GM12878 (cell line): ENCODE data around the gene KLK2.

Source experiments
- BACH1 ChIP-seq: fragments of 450-650 bp; IDR thresholded peaks from 2 replicates; pipeline ENCODE4 v1.6.1; 2017; ENCODE audit warnings: mild to moderate bottlenecking, borderline replicate concordance
- EZH2 ChIP-seq: IDR thresholded peaks from 2 replicates; pipeline ENCODE4 v1.6.1; 2012; ENCODE audit warnings: low read depth, mild to moderate bottlenecking, control low read depth, inconsistent platforms, low read length, borderline replicate concordance; ENCODE audit not compliant: control insufficient read depth
- FOXM1 ChIP-seq: IDR thresholded peaks from 2 replicates; pipeline ENCODE4 v1.6.1; 2012; ENCODE audit warnings: low read depth, mild to moderate bottlenecking, inconsistent platforms, low read length, moderate library complexity
- NBN ChIP-seq: fragments of 450-650 bp; IDR thresholded peaks from 2 replicates; pipeline ENCODE4 v1.6.1; 2016
- POLR2AphosphoS5 ChIP-seq: IDR thresholded peaks from 2 replicates; pipeline ENCODE4 v1.6.1; 2011; ENCODE audit warnings: mild to moderate bottlenecking, low read length, inconsistent platforms
- RB1 ChIP-seq: fragments of 450-650 bp; formaldehyde crosslinking; IDR thresholded peaks from 2 replicates; pipeline ENCODE4 v1.6.1; 2017; ENCODE audit warnings: mild to moderate bottlenecking, borderline replicate concordance
- SREBF1 ChIP-seq: IDR thresholded peaks from 2 replicates; pipeline ENCODE4 v1.6.1; 2012; ENCODE audit warnings: mild to moderate bottlenecking, low read length
- TF ChIP-seq, protein P1 (sequence below), 3 experiments: IDR thresholded peaks in 2 of 3; conservative IDR thresholded peaks in 1 of 3; 2 replicates each; pipeline ENCODE4 v1.5.1; 2011; ENCODE audit warnings: low read depth in 3 of 3, low read length in 3 of 3, mild to moderate bottlenecking in 3 of 3, control low read depth in 2 of 3, moderate library complexity in 2 of 3, inconsistent platforms in 1 of 3, mixed read lengths in 1 of 3; ENCODE audit not compliant: control insufficient read depth in 2 of 3, insufficient read depth in 1 of 3; ENCODE audit errors: extremely low read depth in 1 of 3
- TF ChIP-seq, protein P2 (sequence below): fragments of 450-650 bp; conservative IDR thresholded peaks from 2 replicates; pipeline ENCODE4 v1.6.1; 2017; ENCODE audit warnings: mild to moderate bottlenecking, moderate library complexity
- TF ChIP-seq, protein P3 (sequence below): IDR thresholded peaks from 2 replicates; pipeline ENCODE4 v1.6.1; 2011; ENCODE audit warnings: low read depth, mild to moderate bottlenecking, low read length, moderate library complexity, borderline replicate concordance; ENCODE audit errors: extremely low read depth
- TF ChIP-seq, protein P4 (sequence below): fragments of 450-650 bp; formaldehyde crosslinking; IDR thresholded peaks from 2 replicates; pipeline ENCODE4 v1.4.0; 2022; ENCODE audit warnings: mild to moderate bottlenecking, moderate library complexity

DNA sequence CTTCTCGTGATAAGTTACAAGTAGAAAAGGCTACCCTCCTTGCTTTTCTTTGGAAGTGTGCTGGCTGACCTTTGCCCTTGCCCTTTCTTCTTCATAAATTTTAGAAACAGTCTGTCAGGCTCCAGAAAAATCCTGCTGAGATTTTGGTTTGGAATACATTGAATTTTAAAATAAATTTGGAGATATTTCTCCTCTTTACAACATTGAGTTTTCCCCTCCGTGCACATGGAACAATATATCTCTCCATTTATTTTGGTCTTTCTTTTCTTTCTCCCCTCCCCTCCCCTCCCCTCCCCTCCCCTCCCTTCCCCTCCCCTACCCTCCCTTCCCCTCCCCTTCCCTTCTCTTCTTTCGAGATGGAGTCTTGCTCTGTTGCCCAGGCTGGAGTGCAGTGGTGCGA is 29.4 kb downstream of the KLK2 start:
- TF ChIP-seq, protein P1, sequence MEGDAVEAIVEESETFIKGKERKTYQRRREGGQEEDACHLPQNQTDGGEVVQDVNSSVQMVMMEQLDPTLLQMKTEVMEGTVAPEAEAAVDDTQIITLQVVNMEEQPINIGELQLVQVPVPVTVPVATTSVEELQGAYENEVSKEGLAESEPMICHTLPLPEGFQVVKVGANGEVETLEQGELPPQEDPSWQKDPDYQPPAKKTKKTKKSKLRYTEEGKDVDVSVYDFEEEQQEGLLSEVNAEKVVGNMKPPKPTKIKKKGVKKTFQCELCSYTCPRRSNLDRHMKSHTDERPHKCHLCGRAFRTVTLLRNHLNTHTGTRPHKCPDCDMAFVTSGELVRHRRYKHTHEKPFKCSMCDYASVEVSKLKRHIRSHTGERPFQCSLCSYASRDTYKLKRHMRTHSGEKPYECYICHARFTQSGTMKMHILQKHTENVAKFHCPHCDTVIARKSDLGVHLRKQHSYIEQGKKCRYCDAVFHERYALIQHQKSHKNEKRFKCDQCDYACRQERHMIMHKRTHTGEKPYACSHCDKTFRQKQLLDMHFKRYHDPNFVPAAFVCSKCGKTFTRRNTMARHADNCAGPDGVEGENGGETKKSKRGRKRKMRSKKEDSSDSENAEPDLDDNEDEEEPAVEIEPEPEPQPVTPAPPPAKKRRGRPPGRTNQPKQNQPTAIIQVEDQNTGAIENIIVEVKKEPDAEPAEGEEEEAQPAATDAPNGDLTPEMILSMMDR (IDR thresholded peaks at IDR 0.05 in 2 of 3, conservative IDR thresholded peaks at IDR 0.05 in 1 of 3; ENCODE audit: control insufficient read depth in 2 of 3, extremely low read depth in 1 of 3, insufficient read depth in 1 of 3, low read depth in 3 of 3, low read length in 3 of 3) = no peak
- TF ChIP-seq SREBF1 (no peak), EZH2 (no peak), FOXM1 (no peak), NBN (no peak), POLR2AphosphoS5 (no peak), BACH1 (no peak), RB1 (no peak)
- TF ChIP-seq, protein P2, sequence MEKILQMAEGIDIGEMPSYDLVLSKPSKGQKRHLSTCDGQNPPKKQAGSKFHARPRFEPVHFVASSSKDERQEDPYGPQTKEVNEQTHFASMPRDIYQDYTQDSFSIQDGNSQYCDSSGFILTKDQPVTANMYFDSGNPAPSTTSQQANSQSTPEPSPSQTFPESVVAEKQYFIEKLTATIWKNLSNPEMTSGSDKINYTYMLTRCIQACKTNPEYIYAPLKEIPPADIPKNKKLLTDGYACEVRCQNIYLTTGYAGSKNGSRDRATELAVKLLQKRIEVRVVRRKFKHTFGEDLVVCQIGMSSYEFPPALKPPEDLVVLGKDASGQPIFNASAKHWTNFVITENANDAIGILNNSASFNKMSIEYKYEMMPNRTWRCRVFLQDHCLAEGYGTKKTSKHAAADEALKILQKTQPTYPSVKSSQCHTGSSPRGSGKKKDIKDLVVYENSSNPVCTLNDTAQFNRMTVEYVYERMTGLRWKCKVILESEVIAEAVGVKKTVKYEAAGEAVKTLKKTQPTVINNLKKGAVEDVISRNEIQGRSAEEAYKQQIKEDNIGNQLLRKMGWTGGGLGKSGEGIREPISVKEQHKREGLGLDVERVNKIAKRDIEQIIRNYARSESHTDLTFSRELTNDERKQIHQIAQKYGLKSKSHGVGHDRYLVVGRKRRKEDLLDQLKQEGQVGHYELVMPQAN = no peak
- TF ChIP-seq, protein P3, sequence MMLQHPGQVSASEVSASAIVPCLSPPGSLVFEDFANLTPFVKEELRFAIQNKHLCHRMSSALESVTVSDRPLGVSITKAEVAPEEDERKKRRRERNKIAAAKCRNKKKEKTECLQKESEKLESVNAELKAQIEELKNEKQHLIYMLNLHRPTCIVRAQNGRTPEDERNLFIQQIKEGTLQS = no peak
- TF ChIP-seq, protein P4, sequence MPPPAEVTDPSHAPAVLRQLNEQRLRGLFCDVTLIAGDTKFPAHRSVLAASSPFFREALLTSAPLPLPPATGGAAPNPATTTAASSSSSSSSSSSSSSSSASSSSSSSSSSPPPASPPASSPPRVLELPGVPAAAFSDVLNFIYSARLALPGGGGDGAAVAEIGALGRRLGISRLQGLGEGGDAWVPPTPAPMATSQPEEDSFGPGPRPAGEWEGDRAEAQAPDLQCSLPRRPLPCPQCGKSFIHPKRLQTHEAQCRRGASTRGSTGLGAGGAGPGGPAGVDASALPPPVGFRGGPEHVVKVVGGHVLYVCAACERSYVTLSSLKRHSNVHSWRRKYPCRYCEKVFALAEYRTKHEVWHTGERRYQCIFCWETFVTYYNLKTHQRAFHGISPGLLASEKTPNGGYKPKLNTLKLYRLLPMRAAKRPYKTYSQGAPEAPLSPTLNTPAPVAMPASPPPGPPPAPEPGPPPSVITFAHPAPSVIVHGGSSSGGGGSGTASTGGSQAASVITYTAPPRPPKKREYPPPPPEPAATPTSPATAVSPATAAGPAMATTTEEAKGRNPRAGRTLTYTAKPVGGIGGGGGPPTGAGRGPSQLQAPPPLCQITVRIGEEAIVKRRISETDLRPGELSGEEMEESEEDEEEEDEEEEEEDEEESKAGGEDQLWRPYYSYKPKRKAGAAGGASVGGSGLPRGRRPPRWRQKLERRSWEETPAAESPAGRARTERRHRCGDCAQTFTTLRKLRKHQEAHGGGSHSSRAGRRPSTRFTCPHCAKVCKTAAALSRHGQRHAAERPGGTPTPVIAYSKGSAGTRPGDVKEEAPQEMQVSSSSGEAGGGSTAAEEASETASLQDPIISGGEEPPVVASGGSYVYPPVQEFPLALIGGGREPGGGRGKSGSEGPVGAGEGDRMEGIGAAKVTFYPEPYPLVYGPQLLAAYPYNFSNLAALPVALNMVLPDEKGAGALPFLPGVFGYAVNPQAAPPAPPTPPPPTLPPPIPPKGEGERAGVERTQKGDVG (CRISPR knock-in tag) = no peak
